ENCODE measurements around the gene MMAB.

MMAB gene

DNA sequence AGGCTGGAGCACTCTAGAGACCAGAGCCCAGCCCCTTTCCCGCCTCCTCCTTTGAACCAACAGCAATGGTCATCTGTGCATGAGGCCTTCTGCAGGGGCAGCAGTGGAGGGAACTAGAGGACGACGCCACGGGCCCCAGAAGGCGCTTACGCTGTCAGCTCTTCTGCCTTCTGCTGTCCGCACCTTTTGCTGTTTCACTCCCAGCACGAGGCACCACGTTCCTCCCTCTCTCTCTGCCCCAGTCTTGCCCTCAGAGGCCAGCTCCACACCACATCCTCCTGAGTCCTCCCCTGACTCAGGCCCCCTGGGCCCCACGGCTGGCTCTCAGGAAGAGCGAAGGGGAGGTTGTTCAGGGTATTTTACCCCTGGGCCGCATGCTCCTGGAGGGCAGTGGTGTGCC, 15.5 kb downstream of the MMAB start:
- DNase-seq, result no peak

DNA sequence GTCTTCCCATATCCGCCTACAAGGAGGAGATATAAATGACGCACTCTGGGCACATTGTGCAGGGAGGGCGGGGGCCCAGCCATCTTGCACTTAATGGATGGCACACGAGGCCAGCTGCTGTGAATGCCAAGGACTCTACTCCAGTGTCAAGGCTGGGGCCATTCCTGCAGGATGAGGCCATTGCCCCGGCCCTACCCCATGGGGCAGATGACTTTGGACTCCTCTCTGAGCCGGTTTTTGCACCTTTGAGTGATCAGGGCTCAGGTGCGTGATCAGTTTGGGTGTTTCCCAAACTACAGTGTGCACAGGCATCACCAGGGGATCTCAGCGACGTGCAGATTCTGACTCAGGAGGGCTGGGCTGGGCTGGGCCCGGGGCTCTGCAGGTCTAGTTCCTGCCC, 16.1 kb downstream of the MMAB start:
- DNase-seq, result no peak

DNA sequence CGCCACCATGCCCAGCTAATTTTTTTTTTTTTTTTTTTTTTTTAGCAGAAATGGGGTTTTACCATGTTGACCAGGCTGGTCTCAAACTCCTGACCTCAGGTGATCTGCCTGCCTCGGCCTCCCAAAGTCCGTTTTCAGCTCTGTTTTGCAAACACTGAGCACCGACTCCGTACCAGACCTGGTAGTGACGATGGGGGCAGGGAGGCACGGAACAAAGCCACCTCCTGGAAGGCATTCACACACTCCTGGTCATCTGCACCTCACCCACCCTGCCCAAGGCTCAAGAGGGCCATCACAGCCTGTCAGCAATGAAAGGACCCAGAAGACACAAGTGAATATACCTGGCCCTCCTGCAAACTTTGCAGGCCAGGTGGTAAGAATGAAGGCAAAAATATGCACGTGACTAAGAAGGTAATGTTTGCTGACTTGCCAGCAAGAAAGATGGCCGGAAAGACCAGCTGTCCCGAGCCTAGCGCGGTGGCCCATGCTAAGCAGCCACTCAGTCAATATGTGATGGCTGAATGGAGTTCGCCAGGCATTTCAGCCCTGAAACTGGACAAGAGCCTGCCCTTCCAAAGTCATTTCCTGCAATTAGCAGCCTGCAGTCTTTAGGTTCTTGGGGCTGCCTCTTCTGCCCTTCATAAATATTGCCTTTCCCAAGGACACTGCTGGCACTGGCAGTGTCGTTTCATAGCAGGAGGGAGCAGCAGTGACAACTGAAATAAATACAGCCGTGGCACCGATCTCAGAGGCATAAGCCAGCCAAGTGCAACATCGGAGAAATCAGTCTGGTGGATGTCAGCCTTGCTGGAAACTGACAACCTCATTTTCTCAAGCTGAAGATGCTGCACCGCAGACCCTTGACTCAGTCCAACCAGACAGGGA, 17.6 kb downstream of the MMAB start:
- DNase-seq, result no peak

DNA sequence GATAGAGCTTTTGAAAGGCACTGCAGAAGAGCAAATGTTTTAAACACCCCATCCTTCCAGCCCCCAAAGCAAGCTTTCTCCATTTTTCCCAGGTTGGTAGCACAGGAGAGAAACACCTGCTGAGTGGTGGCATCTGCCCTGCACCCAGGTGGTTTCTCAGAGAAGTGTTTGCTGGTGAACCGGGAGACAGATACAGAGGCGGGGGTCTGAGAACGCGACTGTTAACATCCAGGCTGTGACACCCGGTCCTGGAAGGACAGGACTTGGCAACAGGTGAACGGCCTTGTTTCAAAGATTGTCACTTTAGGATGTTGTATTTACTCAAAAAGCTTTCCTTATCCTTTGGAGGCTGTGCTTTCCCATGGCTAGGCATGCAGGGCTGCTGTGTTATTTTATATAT, 18.5 kb downstream of the MMAB start:
- no peak for DNase-seq

DNA sequence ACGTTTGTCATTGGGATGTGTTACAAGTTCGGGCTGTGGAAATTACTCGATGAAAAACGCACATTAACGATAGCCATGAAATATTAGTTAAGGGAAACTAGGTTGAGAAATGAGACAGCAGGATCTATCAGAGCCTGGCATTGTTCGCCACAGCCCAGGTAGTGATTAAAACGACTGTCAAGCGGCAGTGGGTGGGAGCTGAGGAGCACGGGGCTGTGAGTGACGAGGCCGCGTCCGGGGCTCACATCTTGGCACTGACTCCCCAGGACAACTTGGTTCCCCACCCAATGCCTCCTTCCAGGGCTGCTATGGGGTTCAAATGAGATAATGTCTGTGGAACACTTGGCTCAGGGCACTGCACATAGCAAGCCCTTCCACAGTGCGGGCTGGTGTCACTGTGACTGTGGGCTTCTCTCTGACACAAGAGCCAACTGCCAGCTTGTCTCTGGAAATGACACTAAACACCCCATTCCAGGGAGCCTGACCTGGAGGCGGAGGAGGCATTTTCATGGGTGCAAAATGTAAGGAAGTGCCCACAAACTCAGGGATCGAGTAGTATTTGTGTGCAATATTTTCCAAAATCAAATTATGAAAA, 19.3 kb downstream of the MMAB start:
- DNase-seq, result no peak

DNA sequence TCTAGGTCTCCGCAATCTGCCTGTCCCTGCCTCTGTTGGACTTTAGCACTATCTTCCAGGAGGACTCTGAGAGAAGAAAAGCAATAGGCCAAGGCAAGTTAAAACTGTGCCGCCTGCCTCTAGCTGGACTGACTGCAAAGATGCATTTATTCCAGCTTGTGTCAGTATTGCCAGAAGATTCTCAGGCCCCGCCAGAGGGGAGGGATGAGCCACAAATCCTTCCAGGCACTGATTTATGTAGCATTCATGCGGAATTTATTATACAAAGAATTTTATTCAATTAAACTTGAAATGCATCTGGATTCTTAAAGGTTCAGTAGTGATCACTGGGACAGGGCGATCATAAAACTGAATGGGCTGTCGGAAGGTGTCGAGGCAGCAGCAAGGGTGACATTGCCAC, 19.8 kb downstream of the MMAB start:
- DNase-seq, result no peak

DNA sequence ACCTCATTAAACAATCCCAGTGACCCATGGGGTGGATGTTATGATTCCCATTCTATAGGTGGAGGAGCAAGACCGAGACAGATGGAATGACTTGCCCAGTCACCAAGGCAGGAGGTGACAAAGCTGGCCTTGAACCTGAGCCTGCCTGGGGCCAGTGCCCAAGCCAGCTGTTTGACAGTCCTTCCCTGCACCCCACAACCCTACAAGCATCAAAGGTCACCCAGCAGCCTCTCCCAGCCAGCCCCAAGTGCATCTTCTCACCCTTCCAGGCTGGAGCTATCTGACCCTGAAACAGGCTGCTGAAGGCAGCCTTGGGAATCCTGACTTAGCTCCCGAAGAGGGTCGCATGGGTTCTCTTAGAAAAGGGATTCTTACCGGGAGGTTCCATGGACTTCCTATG, 20.3 kb downstream of the MMAB start:
- DNase-seq, result no peak

DNA sequence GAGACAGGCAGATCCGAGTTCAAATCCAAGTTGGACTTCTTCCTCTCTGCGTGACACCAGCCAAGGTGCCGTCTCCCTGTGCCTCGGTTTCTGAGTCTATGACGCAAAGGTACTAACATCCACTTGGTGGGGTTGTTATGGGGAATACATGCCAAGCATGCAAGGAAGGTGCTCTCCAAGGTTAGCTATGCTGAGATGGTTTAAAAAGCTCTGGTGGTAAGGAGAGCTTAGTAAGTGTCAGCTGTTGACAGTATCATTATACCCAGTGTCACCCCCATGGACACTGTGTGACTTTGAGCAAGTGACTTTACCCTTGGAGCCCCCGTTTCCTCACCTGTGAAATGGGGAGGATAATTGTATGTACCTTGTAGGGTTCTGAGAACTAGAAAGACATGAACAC, 22.2 kb downstream of the MMAB start:
- no peak for DNase-seq

DNA sequence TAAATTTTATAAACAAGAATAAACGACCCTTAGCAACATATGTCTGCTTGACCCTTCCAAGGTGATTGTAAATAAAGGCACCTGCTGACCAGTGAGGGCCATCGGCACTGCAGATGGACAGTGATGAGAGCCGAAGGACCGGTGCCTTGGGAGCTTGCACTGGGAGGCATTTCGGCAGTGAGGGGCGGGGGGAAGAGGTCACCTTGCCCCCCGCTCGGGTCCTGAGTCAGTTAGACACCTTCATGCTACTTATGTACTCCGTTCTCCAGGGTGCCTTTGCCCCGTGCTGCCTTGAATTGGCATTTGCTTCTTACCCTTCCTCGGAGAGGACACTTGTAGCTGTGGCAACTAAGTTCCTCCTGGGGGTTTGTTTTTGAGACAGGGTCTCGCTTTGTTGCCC, 23.0 kb downstream of the MMAB start:
- DNase-seq, result no peak

DNA sequence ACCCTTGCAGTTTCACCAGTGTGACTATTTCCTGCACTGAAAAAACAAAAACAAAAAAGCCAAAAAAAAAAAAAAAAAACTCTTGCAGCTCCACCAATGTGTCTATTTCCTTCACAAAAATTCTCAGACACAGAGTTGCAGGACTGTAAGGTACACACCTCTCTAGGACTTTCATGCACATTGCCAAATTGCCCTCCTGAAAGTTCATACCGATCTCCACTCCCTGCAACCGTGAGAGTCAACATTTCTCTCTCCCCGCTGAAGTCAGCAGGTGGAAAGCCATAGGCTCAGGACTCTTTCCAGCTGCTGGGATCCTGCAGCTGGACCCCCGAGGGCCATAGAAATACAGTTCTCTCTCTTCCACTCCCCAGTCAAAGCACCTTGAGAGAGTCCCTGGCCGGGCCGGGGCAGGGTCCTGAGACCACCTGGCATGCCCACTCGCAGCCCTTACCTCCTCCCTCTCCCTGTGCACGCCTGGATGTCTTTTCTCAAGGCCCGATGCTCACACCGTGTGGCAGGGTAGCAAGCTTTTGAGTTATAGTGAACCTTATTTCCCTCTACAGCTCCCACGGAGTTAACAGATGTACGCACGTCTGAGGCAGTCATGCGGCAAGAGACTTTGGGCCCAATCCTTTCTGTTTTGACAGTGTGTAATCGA, 23.6 kb downstream of the MMAB start:
- no peak for DNase-seq

DNA sequence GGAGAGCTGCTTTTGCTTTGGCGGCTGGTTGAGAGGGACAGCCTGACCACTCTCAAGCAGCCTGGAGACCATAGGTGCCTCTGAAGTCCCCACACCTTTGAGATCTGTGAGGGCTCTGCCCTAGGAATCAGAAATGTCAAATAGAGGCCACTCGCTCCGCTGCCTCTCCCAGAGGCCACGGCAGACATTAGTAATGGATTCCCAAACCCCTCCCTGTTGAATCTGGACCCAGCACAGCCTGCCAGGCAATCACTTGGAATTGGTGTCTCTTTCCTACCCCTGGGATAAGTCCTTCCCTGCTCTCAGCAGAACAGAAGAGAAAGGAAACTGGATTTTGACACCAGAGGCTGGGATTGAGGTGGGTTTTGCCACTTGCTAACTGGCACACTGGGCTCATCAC, 25.0 kb downstream of the MMAB start:
- no peak for DNase-seq

DNA sequence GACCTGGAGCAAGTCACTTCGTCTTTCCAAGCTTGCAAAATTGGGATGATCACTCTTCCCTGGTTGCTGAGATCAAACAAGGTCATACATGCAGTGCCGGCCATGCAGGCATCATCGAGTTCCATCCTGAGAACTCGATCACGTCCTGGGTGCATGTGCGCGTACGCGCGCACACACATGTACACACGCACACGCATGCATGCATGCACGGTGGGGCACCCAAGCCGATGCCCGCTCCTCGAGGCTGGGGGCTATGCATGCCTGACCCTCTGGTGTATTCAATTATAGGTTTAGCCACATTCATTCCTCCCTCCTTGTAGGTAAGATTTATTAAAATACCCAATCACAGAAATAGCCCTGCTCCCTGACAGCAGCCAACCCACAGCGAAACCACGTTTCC, 26.0 kb downstream of the MMAB start:
- no peak for DNase-seq

DNA sequence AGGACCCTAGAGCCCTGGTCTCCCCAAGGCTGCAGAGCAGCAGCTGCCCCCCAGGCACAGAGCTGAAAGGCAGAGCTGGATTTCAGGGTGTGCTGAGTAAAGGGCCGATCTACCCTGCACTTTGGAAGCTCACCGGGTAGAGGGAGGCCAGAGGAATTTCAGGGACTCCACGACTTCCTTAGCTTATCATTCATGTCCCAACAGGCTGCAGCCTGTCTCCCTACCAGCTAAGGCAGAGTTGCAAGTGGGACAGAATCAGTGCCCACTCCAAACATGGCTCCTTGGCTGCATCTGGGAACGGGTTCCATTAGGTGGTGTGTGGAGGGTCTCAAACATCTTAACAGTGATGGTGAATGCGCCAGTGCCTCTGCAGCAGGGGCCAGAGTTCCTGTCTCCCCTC, 27.5 kb downstream of the MMAB start:
- DNase-seq, result no peak

DNA sequence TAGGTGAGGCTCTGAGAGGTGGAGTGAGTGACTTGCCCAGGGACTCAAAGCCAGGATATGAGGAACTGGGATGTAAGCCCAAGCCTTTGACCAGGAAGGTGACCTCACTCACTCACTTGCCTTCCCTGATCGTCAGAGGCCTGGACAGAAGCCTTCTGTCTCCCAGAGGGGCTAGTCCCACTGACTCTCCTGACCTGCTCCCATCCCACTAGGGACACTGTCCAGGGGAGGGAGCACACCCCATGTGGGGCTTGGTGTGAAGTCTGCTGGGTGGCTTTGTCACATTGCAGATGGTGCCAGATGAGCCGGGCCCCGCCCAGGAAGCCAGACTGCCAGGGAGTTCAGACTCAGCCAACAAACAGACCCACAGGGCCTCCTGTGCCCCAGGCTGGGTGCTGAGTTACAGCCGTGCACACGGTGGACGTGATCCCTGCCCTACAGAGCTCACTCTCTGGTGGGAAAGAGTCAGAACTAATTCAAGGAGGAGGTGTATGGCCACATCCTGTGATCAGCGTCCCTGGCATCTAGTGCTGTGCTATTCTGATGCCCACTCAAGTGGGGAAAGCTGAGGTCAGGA, 28.3 kb downstream of the MMAB start:
- no peak for DNase-seq

DNA sequence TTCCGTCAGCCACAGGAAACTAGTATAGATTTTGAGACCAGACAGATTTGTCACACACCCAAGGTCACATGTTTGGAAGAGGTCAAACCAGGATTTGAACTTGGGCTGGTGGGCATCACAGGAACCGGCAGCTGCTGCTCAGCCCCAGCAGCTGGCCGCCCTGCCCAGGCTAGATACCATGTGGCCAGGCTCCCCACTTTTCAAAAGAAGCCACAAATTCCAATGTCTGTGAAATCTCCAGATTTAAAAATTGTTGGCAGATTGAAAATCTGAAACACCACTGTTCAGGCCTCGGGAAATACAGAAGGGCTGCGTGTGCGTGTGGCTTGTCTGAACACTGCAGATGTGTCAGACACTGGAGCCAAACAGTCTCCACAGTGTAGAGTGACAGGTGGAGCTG, 30.4 kb downstream of the MMAB start:
- no peak for DNase-seq

DNA sequence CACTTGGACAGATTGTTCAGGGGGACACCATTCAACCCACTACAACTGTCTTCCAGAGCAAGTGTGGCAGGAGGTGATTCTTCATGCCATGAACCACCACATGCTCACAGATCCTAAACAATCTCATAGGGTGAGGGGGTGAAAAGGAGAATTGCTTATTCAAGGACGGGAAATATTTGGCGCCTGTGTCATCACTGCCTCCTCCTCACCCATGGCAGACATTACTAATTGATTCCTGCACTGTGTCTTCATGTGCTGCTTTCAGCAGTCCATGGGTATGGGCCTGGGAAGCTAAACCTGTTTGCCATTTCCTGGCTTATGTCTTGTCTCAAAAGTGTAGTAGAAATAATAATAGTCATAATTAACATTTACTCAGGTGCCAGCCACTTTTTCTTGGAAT, 31.3 kb downstream of the MMAB start:
- DNase-seq, result no peak

DNA sequence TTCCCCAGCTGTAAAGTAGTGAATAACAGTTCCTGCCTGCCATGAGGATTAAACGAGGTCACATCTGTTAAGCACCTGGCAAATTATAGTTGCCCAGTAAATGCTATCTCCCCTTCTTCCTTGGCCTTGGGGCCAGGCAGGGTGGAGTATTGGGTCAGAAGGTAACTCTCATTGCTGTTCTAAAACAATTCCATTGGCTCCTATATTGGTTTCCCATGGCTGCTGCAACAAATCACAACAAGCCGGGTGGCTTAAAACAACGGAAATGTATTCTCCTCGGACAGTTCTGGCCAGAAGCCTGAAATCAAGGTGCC, 31.9 kb downstream of the MMAB start:
- no peak for DNase-seq

DNA sequence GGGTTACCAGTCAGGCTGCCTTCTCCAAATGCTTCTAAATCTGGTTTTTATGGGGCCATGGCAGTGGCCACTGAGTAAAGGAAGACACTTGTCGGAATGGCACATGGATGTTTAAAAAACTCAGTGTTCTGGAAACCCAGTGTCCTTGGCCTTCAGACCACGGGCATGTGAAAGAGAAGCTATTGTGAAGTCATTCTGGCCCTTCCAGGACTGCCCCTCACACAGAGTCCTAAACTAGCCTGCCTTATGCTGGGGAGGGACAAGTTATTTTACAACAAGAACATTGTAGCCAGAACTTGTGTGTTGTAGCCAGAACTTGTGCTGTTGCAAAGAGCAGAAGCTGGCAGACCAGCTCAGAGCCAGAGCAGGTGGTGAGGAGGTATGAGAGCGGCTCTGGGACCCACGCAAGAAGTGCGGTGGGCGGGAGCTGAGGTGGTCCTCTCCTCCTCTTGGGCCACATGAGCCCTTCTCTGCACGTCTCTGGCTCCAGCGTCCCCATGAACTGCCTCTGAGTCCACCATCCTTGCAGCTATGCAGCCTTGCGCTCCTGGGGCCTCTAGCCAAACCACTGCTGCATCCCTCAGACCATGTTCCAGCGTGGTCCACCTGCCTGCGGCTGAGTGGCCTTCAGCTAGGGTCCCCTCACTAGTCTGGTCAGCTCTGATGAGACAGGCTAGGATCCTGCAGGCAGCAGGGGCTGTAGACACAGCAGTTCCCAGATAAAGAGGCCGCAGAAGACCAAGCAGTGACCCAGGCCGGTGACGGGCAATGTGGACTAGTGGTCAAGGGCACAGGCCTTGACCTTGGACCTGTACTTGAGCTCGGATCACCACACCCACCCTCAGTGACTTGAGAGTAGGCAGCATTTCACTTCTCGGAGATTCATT, 32.5 kb downstream of the MMAB start:
- DNase-seq, result no peak

DNA sequence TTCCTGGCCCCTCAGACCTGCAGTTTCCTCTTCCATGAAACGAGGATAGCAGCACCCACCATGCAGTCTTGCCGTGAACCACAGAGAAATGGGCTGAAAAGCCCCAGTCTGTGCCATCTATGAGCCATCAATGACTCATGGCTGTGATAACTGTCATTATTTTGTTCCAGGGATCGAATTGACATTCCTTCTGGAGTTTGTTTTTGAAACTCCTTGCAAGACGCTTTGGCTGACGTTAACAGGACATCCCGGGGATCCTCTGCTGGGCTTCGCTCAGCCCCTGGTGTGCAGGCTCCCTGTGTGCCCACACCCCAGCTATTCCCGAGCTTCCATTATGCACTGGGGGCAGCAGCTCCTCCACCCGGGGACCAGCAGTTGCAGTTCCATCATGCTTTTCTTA, 33.8 kb downstream of the MMAB start:
- no peak for DNase-seq

DNA sequence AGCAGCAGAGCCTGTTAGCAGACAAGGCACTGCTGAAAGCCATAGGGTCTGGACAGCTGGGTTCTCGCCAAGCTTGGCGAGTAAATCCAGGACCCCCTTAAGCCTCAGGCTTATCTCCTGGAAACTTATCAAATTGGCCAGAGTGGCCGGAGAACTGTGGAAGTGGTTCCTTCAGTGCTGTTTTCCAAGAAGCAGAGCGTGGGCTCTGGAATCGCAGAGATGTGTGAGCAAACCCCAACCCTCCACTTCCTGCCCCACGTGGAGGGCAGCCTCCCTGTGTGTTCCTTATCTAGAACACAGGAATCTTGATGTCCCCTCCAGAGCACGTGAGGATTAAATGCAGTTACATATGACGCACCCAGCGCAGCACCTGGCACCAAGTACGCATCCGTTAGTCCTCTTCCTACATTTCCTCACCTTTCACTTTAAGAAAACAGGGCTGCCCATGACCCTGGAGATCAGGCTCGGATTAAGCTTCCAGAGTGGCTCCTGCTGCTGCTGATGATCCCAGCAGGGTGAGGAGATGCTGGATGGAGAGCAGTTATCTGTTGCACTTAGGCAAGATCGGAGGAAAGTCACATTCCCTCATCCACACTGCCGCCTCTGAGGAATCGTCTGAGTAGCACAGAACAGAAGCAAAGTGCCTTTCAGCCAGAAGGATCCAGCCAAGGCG, 35.0 kb downstream of the MMAB start:
- no peak for DNase-seq

DNA sequence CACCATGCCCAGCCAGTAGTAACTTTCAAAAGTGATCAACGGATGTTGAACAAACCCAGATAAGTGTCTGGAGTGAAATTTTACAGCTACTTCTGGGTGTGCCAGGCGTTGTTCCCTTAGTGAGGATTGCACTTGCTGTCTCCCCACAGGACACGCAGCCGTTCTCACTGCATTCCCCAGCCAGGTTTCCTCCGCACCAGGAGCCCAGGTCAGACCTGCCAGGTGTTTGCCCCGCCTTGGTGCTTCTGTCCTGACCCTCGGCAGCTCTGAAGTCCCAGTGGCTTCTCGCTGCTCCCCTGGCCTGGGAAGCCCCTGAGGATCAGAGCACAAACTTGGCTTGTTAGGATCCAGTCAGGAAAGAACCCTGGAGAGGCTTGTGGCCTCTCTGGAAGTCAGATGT, 36.2 kb downstream of the MMAB start:
- DNase-seq, result no peak

DNA sequence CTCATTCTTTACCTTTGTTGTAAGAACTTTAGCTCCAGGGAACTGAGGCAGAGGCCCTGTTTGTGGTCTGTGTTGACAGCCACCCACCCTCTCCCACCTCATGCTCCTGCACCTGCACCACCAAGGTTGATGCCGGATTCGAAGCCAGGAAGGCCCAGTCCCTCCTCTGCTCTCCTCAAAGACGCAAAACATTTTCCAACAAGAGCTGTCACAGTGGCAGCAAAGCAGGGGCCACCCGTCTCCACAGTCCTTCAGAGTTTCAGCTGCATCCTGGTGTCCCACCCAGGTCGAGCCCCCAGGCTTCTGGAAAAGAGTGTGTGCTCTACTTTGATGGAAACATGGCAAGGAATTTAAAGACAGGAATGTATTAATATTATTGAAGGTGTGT, 37.4 kb downstream of the MMAB start:
- no peak for DNase-seq
